UCSD-AML1 (cell line): ENCODE measurements around the gene SLC16A3.
"Not testable (repeated sequence)": the region's sequence is repeated elsewhere in the genome, so short reads cannot be mapped to it uniquely, and the experiment has no call there.

Source experiments
- DNase-seq: peaks from one replicate; lab custom pipeline; 2025; ENCODE audit not compliant: unreplicated experiment; lab: John Stamatoyannopoulos, UW

SLC16A3 gene

GRCh38 chr17:82203920-82204319, 24.9 kb upstream of the SLC16A3 start:
- no peak for DNase-seq

DNA sequence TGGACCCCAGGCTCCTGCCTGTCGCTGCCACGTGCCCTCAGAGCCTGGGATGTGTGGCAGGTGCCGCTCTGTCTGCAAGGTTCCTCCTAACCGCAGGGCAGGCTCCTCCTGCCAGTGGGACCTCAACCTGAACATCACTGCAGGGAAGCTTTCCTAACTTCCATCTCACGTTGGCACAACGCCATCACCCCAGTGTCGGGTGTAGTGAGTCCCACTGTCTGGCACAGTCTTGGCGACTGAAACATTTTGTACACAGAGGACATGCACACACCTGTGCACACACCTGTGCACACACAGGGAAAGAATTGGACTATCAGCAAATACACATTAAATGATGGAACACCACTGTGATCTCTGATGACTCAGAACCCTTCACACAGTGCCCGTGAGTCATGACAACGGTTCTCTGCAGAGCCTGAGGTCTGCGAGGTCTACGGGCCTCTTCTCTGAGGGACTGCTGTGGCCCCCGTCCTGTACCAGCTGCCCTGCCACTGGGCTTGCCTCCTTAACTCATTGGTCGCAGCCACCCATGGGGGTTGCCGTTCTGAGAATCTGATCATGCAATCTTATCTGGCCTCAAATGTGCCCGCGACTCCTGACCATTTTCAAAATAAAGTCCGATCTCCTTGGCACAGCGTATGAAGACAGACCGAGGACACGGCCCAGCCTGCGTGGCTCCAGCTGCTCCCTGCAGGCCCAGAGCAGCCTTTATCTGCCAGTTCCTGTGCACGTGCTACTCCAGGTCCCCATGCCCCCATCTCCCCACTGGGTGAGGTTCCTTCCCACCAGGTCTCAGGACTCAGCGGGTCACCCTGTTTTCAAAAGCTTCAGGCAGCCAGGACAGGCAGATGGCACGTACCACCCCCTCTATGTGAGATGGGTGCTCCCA, 23.8 kb upstream of the SLC16A3 start:
- DNase-seq: no peak

- DNase-seq: peak; percentile 82
Observed at GRCh38 chr17:82205720-82206508, 22.9 kb upstream of the SLC16A3 start.

- not testable (repeated sequence) for DNase-seq
Observed at GRCh38 chr17:82210655-82211054, 18.2 kb upstream of the SLC16A3 start.

DNA sequence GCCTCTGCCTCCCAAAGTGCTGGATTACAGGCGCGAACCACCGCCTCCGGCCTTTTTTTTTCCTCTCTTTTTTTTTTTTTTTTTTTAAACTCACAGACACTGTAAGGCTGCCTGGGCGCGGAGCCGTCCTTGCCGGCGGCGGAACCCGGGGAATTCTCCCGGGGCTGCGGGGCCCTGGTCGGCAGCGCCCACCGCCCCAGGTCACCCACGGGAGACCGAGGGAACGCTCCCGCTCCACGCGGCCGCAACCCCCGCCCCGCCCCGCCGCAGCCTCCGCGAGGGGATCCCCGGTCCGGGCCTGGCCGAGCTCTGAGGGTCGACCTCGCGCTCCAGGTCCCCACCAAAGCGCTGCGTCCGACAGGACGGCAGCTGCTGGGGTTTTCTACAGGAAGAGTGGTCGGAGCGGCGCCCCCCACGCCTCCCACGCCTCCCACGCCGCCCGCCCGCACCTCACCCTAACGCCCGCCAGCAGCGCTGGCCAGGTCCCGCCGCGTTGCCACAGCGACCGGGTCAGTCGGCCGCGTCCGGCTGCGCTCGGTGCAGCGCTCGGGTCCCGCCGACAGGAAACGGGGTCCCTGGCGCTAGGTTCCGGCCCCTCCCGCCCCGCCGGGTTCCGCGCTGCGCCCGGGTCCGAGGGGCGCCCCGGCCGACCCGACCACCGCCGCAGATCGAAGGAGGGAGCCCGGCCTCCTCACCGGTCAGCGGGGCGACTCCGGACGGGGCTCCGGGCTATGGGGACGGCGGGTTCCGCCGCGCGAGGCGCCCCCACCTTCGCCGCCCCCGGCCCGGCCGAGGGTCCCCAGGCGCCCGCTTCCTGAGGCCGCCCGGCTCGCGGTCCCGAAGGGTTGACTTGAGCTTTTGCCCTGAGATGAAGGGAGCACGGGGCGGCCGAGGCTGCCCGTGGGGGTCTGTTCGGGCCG, 16.3 kb upstream of the SLC16A3 start, which contains the start of gene CCDC57:
CCDC57 (minus strand) TSS at position 512 of the 920 bp plus-strand sequence. CDS start 10,898 bp downstream, outside the sequence.
- peak; percentile 86 for DNase-seq

DNA sequence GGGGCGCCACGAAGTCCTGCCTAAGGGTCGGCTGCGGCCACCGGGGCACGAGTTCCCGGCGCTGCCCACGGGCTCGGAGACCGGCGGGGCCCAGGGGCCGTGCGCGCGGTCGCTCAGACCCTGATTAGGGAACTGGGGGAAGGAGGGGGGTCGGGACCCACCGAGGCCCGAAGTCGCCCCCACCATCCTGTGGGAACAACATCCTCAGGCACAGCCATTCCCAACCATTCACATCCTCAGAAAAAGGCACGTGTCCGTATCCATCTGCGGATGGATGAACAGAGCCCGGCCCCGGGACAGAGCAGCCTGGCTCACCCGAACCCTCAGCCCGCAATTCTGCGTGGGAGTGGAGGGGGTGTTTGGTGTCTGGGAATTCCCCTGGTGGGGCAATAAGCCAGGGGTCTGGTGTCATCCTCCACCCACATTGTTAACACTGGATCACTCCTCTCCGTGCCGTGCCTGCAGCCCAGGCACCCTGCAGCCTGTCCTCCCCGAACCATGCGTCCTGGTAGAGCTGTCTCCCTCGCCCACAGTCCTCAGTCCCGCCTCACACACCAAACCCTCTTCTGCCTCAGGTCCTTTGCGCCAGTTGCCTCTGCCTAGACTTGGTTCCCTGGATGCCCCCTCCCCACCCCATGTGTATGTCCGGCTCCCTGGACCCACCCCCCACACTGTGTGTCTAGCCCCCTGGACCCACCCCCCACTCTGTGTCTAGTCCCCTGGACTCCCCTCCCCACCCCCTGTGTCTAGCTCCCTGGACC, 15.4 kb upstream of the SLC16A3 start:
- peak; percentile 48 for DNase-seq

GRCh38 chr17:82214012-82214628, 14.7 kb upstream of the SLC16A3 start:
- no peak for DNase-seq

DNA sequence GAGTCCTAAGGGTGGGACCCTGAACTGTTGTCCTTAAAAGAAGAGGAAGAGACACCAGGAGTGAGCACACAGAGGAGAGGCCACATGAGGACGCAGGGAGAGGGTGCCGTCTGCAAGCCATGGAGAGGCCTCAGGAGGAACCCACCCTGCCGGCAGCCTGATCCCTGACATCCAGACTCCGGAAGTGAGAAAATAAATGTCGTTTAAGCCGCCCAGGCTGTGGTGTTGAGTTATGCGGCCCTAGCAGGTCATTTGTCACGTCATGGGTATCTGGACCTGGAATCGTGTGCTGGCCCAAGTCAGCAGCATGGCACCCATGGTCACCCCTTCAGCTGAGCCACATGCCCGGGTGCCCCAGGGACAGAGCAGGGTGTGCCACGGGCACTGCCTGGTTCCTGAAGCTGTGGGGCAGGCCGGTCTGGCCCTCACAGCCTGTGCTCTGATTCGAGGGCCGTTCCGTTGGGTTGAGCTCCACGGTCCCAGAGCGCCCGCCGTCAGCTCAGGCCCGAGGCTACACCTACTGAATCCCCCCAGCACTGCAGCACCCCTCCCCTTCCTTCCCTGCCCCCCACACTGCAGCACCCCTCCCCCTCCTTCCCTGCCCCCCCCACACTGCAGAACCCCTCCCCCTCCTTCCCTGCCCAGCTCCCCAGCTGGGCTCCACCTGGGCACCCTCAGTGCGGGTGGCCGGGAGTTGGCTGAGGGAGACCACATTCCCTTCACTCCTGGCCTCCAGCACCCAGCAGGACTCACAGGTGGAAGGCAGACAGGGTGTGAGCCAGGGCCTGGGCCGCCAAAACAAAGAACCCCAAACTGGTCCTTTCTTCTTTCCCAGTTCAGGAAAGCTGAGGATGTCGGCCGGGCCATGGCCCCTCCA, 13.5 kb upstream of the SLC16A3 start:
- peak; percentile 67 for DNase-seq

GRCh38 chr17:82215972-82216300, 12.9 kb upstream of the SLC16A3 start:
- no peak for DNase-seq

GRCh38 chr17:82216301-82217119, 12.3 kb upstream of the SLC16A3 start:
- DNase-seq: peak; percentile 91

GRCh38 chr17:82217120-82217529, 11.7 kb upstream of the SLC16A3 start:
- no peak for DNase-seq

GRCh38 chr17:82217530-82218204, 11.2 kb upstream of the SLC16A3 start:
- DNase-seq: peak; percentile 81

- no peak for DNase-seq
Observed at GRCh38 chr17:82218349-82219075, 10.3 kb upstream of the SLC16A3 start.

DNA sequence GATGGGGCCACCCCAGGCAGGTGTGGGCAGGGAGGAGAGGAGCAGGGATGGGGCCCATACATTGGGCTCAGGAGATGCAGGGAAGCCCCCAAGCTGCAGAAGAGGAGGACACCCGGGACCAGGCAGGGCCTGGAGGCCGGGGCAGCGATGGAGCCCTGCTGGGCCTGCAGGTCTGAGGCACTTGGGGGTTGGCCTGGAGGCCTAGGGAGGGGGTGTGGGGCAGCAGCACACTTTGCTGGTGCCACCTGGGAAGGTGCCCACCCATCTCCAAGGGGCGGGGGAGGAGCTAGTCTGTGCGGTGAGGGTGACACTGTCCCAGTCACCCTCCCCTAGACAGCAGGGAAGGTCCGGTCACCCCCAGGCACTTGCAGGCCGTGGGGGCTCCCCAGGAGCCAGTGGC, 9.8 kb upstream of the SLC16A3 start:
- no peak for DNase-seq

DNA sequence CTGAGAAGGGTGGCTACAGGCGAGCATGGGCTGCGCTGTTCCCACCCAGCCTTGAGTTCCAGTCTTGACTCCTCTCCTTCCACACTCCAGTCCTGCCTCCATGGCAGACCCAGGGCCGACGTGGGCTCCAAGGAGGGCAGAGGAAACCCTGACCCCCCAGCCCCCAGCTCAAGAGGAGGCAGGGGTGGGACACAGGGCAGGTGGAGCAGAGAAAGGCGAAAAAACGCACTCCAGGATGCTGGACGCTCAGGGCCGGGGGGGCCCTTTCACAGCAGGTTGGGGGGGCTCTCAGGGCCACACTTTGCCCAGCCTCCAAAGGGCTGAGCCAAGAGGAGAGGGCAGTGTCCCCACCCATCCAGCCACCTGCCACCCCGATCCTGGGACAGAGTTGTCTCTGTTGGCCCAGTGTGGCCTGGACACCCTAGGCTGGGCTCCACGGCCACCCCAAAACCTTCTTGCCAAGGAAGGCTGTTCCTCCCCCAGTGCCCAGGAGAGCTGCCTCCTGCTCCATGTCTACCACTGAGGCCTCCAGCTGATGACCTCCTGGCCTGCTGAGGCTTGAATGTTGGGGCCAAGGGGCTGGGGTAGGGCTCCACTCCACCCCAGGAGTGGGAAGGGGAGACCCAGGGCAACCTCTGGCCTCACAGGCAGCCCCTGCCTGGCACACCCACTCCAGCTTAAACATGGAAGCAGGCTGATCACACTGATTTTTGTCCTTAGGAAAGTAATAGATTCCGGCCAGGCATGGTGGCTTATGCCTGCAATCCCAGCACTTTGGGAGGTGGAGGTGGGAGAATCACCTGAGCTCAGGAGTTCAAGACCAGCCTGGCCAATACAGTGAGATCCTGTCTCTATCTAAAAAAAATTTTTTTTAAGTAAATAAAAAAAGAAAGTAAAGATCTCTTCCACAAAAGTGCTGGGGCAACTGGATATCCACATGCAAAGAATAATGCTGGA, 8.8 kb upstream of the SLC16A3 start:
- DNase-seq: no peak
